ENCODE measurements around the gene UGT1A3. TPM values are rescaled to one million over a fixed set of nuclear protein-coding genes. Genes with fewer than 3 reads are reported as not detected.
"Not testable (repeated sequence)": the region's sequence is repeated elsewhere in the genome, so short reads cannot be mapped to it uniquely, and the experiment has no call there.

Gene UGT1A3
- total RNA-seq, 4 donors from 2014 or later = 2.6 to 3.2 (median 2.6) TPM; not detected in 1

- intact Hi-C loops (cut with DNase I; ENCODE audit: low total_unique reads) (no loop called here), in situ Hi-C loops (cut with MboI; ENCODE audit: low pct_ligation_motif_present in 1 of 4, low pct_unique_long_range_greater_than_20kb in 1 of 4, low sequenced_read_pairs in 3 of 4) (no loop called here)
- 93% methylated on average over 44 of the region's 46 CpGs; no CpG with 5 or more reads in 1 of the 2 donors for WGBS, 2 donors (ENCODE audit: low coverage in 1 of 2)
- Histone ChIP-seq H3K9me3 (no peaks in the 10 kb centered on the region), H3K4me1 (no peaks in the 10 kb centered on the region), H3K4me3 (no peak overlapping the region), H3K36me3 (no peaks in the 10 kb centered on the region), H3K27me3 (no peaks in the 10 kb centered on the region), H3K27ac (no peak overlapping the region)
- TF ChIP-seq EP300 (IDR thresholded peaks at IDR 0.05; ENCODE audit: low read depth) (no peak), POLR2A (IDR thresholded peaks at IDR 0.05) (no peak), POLR2AphosphoS5 (IDR thresholded peaks at IDR 0.05) (no peak)
- DNase-seq = no peak
These were observed 14.8 kb downstream of the UGT1A3 start for GRCh38 chr2:233743464-233744259.

GRCh38 chr2:233745073-233745755 is 16.4 kb downstream of the UGT1A3 start:
- no peak overlapping the region for H3K27ac ChIP-seq
- 55 to 59% methylated on average over 5 of the region's 5 CpGs for WGBS, 2 donors (ENCODE audit: low coverage in 1 of 2)
- intact Hi-C loops (cut with DNase I; ENCODE audit: low total_unique reads) (no loop called here), in situ Hi-C loops (cut with MboI; ENCODE audit: low pct_ligation_motif_present in 1 of 4, low pct_unique_long_range_greater_than_20kb in 1 of 4, low sequenced_read_pairs in 3 of 4) (no loop called here)
- no peaks in the 10 kb centered on the region for H3K27me3 ChIP-seq
- no peaks in the 10 kb centered on the region for H3K36me3 ChIP-seq
- no peak for DNase-seq
- H3K9me3 ChIP-seq = peaks cover 0 to under 1% of the 10 kb centered on the region in 2 donors
- no peak overlapping the region for H3K4me3 ChIP-seq
- TF ChIP-seq POLR2A (IDR thresholded peaks at IDR 0.05) (no peak), EP300 (IDR thresholded peaks at IDR 0.05; ENCODE audit: low read depth) (no peak), POLR2AphosphoS5 (IDR thresholded peaks at IDR 0.05) (no peak), CTCF (IDR thresholded peaks at IDR 0.05) (no peak)
- H3K4me1 ChIP-seq = no peaks in the 10 kb centered on the region

- H3K27me3 ChIP-seq; DNase-seq; H3K27ac ChIP-seq; in situ Hi-C loops (cut with MboI; ENCODE audit: low pct_ligation_motif_present in 1 of 4, low pct_unique_long_range_greater_than_20kb in 1 of 4, low sequenced_read_pairs in 3 of 4); H3K9me3 ChIP-seq; intact Hi-C loops (cut with DNase I; ENCODE audit: low total_unique reads); H3K4me3 ChIP-seq; H3K4me1 ChIP-seq; H3K36me3 ChIP-seq: not testable (repeated sequence)
- 68% methylated on average over 2 of the region's 2 CpGs; no CpG with 5 or more reads in 1 of the 2 donors for WGBS, 2 donors (ENCODE audit: low coverage in 1 of 2)
These were observed 17.0 kb downstream of the UGT1A3 start for GRCh38 chr2:233745838-233746237.

- intact Hi-C loops (cut with DNase I; ENCODE audit: low total_unique reads) (no loop called here), in situ Hi-C loops (cut with MboI; ENCODE audit: low pct_ligation_motif_present in 1 of 4, low pct_unique_long_range_greater_than_20kb in 1 of 4, low sequenced_read_pairs in 3 of 4) (no loop called here)
- no peak overlapping the region for H3K27ac ChIP-seq
- H3K9me3 ChIP-seq = peaks cover 3 to 5% of the 10 kb centered on the region in 2 donors
- H3K36me3 ChIP-seq = no peaks in the 10 kb centered on the region
- no peaks in the 10 kb centered on the region for H3K27me3 ChIP-seq
- no peak for TF ChIP-seq POLR2AphosphoS5 (IDR thresholded peaks at IDR 0.05)
- TF ChIP-seq EP300 (IDR thresholded peaks at IDR 0.05; ENCODE audit: low read depth) = no peak
- DNase-seq = no peak
- no peak overlapping the region for H3K4me3 ChIP-seq
- WGBS, 2 donors (ENCODE audit: low coverage in 1 of 2) = 85% methylated on average over 4 to 9 of the region's 10 CpGs
- H3K4me1 ChIP-seq = no peaks in the 10 kb centered on the region
These were observed 17.8 kb downstream of the UGT1A3 start for GRCh38 chr2:233746475-233747282.

- no peak overlapping the region for H3K27ac ChIP-seq
- in situ Hi-C loops (cut with MboI; ENCODE audit: low pct_ligation_motif_present in 1 of 4, low pct_unique_long_range_greater_than_20kb in 1 of 4, low sequenced_read_pairs in 3 of 4) = no loop called here
- TF ChIP-seq CTCF (IDR thresholded peaks at IDR 0.05) (no peak), POLR2A (IDR thresholded peaks at IDR 0.05) (no peak), EP300 (IDR thresholded peaks at IDR 0.05; ENCODE audit: low read depth) (no peak), POLR2AphosphoS5 (IDR thresholded peaks at IDR 0.05) (no peak)
- 93% methylated on average over 6 of the region's 6 CpGs; no CpG with 5 or more reads in 1 of the 2 donors for WGBS, 2 donors (ENCODE audit: low coverage in 1 of 2)
- no peaks in the 10 kb centered on the region for H3K4me1 ChIP-seq
- no peak overlapping the region for H3K4me3 ChIP-seq
- no peaks in the 10 kb centered on the region for H3K36me3 ChIP-seq
- intact Hi-C loops (cut with DNase I; ENCODE audit: low total_unique reads) = no loop called here
- H3K9me3 ChIP-seq = peaks cover 3 to 5% of the 10 kb centered on the region in 2 donors
- no peaks in the 10 kb centered on the region for H3K27me3 ChIP-seq
- DNase-seq = no peak
These were observed 18.4 kb downstream of the UGT1A3 start for GRCh38 chr2:233747283-233747544.

- H3K9me3 ChIP-seq; DNase-seq; H3K27me3 ChIP-seq; in situ Hi-C loops (cut with MboI; ENCODE audit: low pct_ligation_motif_present in 1 of 4, low pct_unique_long_range_greater_than_20kb in 1 of 4, low sequenced_read_pairs in 3 of 4); H3K4me1 ChIP-seq; H3K4me3 ChIP-seq; intact Hi-C loops (cut with DNase I; ENCODE audit: low total_unique reads); H3K36me3 ChIP-seq; H3K27ac ChIP-seq: not testable (repeated sequence)
- 82% methylated on average over 2 of the region's 2 CpGs; no CpG with 5 or more reads in 1 of the 2 donors for WGBS, 2 donors (ENCODE audit: low coverage in 1 of 2)
These were observed 21.8 kb downstream of the UGT1A3 start for GRCh38 chr2:233750689-233751088.

GRCh38 chr2:233751212-233752009 is 22.6 kb downstream of the UGT1A3 start:
- H3K36me3 ChIP-seq; in situ Hi-C loops (cut with MboI; ENCODE audit: low pct_ligation_motif_present in 1 of 4, low pct_unique_long_range_greater_than_20kb in 1 of 4, low sequenced_read_pairs in 3 of 4); H3K4me1 ChIP-seq; H3K4me3 ChIP-seq; H3K27me3 ChIP-seq; H3K9me3 ChIP-seq; intact Hi-C loops (cut with DNase I; ENCODE audit: low total_unique reads); DNase-seq; H3K27ac ChIP-seq: not testable (repeated sequence)
- 52 to 64% methylated on average over 2 of the region's 2 CpGs for WGBS, 2 donors (ENCODE audit: low coverage in 1 of 2)
